Measurements from ENCODE around the gene FSIP1.

FSIP1 gene

DNA sequence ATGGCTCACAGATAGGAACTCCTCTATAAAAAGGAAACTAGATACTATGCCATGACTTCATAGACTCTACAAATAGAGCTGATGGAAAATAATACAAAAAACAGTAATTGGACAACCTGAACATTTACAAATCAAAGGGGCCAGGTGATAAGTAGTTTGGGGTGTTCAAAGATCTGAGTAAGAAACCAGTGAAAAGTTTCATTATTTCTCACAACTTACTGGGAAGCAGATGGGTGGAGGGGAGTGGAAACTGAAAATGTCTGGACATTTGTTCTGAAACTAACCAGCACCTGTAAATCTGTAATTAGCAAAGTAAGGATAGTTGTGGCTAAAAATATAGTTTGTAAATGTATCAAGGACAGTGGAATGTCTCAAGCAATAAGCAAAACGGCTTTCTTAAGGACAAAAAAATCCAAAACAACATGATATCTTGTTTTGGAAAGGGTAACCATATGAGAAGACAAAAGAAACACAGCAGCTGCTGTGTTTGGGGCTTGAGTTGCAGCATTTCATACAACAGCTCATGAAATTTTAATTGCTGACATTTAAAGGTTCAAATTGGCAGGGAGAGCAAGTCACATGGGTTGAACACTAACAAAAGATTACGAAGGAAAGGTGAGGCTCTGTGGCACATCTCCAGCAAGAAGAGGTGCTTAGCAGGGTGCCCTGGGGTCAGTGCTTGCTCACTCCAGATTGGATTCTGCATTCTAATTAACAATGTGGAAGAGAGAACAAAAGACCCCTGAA, 228.5 kb downstream of the FSIP1 start:
- no peak overlapping the region for H3K9ac ChIP-seq (ENCODE audit: low read length)
- H3K9me3 ChIP-seq (ENCODE audit: low read length) = no peaks in the 10 kb centered on the region
- no peak overlapping the region for H3K4me2 ChIP-seq (ENCODE audit: low read length)
- H3K4me1 ChIP-seq (ENCODE audit: insufficient read depth, low read length, severe bottlenecking) = no peaks in the 10 kb centered on the region
- no peak overlapping the region for H2AFZ ChIP-seq (ENCODE audit: low read length)
- TF ChIP-seq, protein P1, sequence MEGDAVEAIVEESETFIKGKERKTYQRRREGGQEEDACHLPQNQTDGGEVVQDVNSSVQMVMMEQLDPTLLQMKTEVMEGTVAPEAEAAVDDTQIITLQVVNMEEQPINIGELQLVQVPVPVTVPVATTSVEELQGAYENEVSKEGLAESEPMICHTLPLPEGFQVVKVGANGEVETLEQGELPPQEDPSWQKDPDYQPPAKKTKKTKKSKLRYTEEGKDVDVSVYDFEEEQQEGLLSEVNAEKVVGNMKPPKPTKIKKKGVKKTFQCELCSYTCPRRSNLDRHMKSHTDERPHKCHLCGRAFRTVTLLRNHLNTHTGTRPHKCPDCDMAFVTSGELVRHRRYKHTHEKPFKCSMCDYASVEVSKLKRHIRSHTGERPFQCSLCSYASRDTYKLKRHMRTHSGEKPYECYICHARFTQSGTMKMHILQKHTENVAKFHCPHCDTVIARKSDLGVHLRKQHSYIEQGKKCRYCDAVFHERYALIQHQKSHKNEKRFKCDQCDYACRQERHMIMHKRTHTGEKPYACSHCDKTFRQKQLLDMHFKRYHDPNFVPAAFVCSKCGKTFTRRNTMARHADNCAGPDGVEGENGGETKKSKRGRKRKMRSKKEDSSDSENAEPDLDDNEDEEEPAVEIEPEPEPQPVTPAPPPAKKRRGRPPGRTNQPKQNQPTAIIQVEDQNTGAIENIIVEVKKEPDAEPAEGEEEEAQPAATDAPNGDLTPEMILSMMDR (IDR thresholded peaks at IDR 0.05; ENCODE audit: low read length) = no peak
- TF ChIP-seq EZH2 (IDR thresholded peaks at IDR 0.05; ENCODE audit: borderline replicate concordance, low read length) = no peak
- no peaks in the 10 kb centered on the region for H3K79me2 ChIP-seq (ENCODE audit: insufficient read depth, low read length)
- no peak overlapping the region for H3K27ac ChIP-seq (ENCODE audit: low read depth, low read length, poor library complexity, severe bottlenecking)
- 0 out of 2 replicates have a peak, but pooled peaks cover 4% of the 10 kb centered on the region for H3K27me3 ChIP-seq (ENCODE audit: insufficient read depth, low read length)
- no peaks in the 10 kb centered on the region for H3F3A ChIP-seq (ENCODE audit: insufficient read depth, low read length)
- H3K4me3 ChIP-seq (ENCODE audit: low read depth, low read length, poor library complexity, severe bottlenecking) = no peak overlapping the region
- H3K9me2 ChIP-seq (ENCODE audit: low read depth, low read length) = no peaks in the 10 kb centered on the region
- no peaks in the 10 kb centered on the region for H4K20me1 ChIP-seq (ENCODE audit: insufficient read depth, low read length)
- no peaks in the 10 kb centered on the region for H3K36me3 ChIP-seq (ENCODE audit: insufficient read depth, low read length)

- no peaks in the 10 kb centered on the region for H4K20me1 ChIP-seq (ENCODE audit: insufficient read depth, low read length)
- no peaks in the 10 kb centered on the region for H3K27me3 ChIP-seq (ENCODE audit: insufficient read depth, low read length)
- H3K79me2 ChIP-seq (ENCODE audit: insufficient read depth, low read length) = no peaks in the 10 kb centered on the region
- no peak overlapping the region for H3K4me2 ChIP-seq (ENCODE audit: low read length)
- H3K9me3 ChIP-seq (ENCODE audit: low read length) = no peaks in the 10 kb centered on the region
- H3K9ac ChIP-seq (ENCODE audit: low read length) = no peak overlapping the region
- H3K4me1 ChIP-seq (ENCODE audit: insufficient read depth, low read length, severe bottlenecking) = no peaks in the 10 kb centered on the region
- H3F3A ChIP-seq (ENCODE audit: insufficient read depth, low read length) = no peaks in the 10 kb centered on the region
- H3K27ac ChIP-seq (ENCODE audit: low read depth, low read length, poor library complexity, severe bottlenecking) = no peak overlapping the region
- no peak overlapping the region for H3K4me3 ChIP-seq (ENCODE audit: low read depth, low read length, poor library complexity, severe bottlenecking)
- no peaks in the 10 kb centered on the region for H3K36me3 ChIP-seq (ENCODE audit: insufficient read depth, low read length)
- no peak overlapping the region for H2AFZ ChIP-seq (ENCODE audit: low read length)
- no peaks in the 10 kb centered on the region for H3K9me2 ChIP-seq (ENCODE audit: low read depth, low read length)
- TF ChIP-seq, protein P1 (IDR thresholded peaks at IDR 0.05; ENCODE audit: low read length) = no peak
- no peak for TF ChIP-seq EZH2 (IDR thresholded peaks at IDR 0.05; ENCODE audit: borderline replicate concordance, low read length)
These were observed 230.1 kb downstream of the FSIP1 start for GRCh38 chr15:39552556-39552955.

- no peaks in the 10 kb centered on the region for H3K9me3 ChIP-seq (ENCODE audit: low read length)
- no peaks in the 10 kb centered on the region for H3K36me3 ChIP-seq (ENCODE audit: insufficient read depth, low read length)
- no peaks in the 10 kb centered on the region for H3K79me2 ChIP-seq (ENCODE audit: insufficient read depth, low read length)
- H2AFZ ChIP-seq (ENCODE audit: low read length) = no peak overlapping the region
- no peak overlapping the region for H3K27ac ChIP-seq (ENCODE audit: low read depth, low read length, poor library complexity, severe bottlenecking)
- no peak for TF ChIP-seq EZH2 (IDR thresholded peaks at IDR 0.05; ENCODE audit: borderline replicate concordance, low read length)
- TF ChIP-seq, protein P1 (IDR thresholded peaks at IDR 0.05; ENCODE audit: low read length) = no peak
- H4K20me1 ChIP-seq (ENCODE audit: insufficient read depth, low read length) = no peaks in the 10 kb centered on the region
- H3K27me3 ChIP-seq (ENCODE audit: insufficient read depth, low read length) = no peaks in the 10 kb centered on the region
- no peak overlapping the region for H3K9ac ChIP-seq (ENCODE audit: low read length)
- H3K4me2 ChIP-seq (ENCODE audit: low read length) = no peak overlapping the region
- no peaks in the 10 kb centered on the region for H3F3A ChIP-seq (ENCODE audit: insufficient read depth, low read length)
- H3K4me3 ChIP-seq (ENCODE audit: low read depth, low read length, poor library complexity, severe bottlenecking) = no peak overlapping the region
- no peaks in the 10 kb centered on the region for H3K4me1 ChIP-seq (ENCODE audit: insufficient read depth, low read length, severe bottlenecking)
- no peaks in the 10 kb centered on the region for H3K9me2 ChIP-seq (ENCODE audit: low read depth, low read length)
These were observed 231.2 kb downstream of the FSIP1 start for GRCh38 chr15:39551476-39551875.
